DOHH2 (cell line): ENCODE data around the gene TUNAR.

Experiments
- CTCF ChIP-seq: fragments of 200-600 bp; sonication (generic); IDR thresholded peaks from one replicate; pipeline ENCODE4 v1.5.1; 2014; ENCODE audit warnings: antibody characterized with exemption, mild to moderate bottlenecking, low read depth, low read length; ENCODE audit not compliant: poor library complexity, severe bottlenecking
- EZH2phosphoT487 ChIP-seq: fragments of 200-600 bp; sonication (generic); IDR thresholded peaks from 2 replicates; pipeline ENCODE4 v1.6.1; 2017; ENCODE audit warnings: borderline replicate concordance, mild to moderate bottlenecking, antibody characterized with exemption, low read length, moderate library complexity, mixed read lengths

GRCh38 chr14:95902273-95902826, 25.7 kb downstream of the TUNAR start:
- TF ChIP-seq CTCF (no peak), EZH2phosphoT487 (no peak)
